DND-41 (cell line): Measurements from ENCODE around the gene AFAP1L1.
"Not testable (repeated sequence)": the region's sequence is repeated elsewhere in the genome, so short reads cannot be mapped to it uniquely, and the experiment has no call there.

Experiments used
- ATAC-seq: fragments of 200-7000 bp; cut with Tn5 transposase; 3 replicates; pipeline ENCODE4 v1.9.1; 2021; ENCODE audit warnings: low read depth; ENCODE audit not compliant: insufficient read depth
- DNase-seq: peaks from one replicate; pipeline ENCODE4 v3.0.0-alpha.2; 2020
- H2AFZ ChIP-seq: 2 replicates; pipeline ENCODE4 v1.6.0; 2012; ENCODE audit warnings: low read depth, low read length
- H3K27ac ChIP-seq: 2 replicates; pipeline ENCODE4 v1.5.1; 2012; ENCODE audit warnings: low read length, inconsistent platforms
- H3K27me3 ChIP-seq: fragments of 200-600 bp; sonication (generic); 2 replicates; pipeline ENCODE4 v1.6.0; 2012; ENCODE audit warnings: low read length, mild to moderate bottlenecking, inconsistent platforms; ENCODE audit not compliant: insufficient read depth, poor library complexity
- H3K36me3 ChIP-seq: 2 replicates; pipeline ENCODE4 v1.5.1; 2012; ENCODE audit warnings: low read length, inconsistent platforms; ENCODE audit not compliant: insufficient read depth
- H3K4me1 ChIP-seq: 2 replicates; pipeline ENCODE4 v1.5.1; 2012; ENCODE audit warnings: mild to moderate bottlenecking, low read length; ENCODE audit not compliant: insufficient read depth
- H3K4me2 ChIP-seq: 2 replicates; pipeline ENCODE4 v1.6.0; 2012; ENCODE audit warnings: mild to moderate bottlenecking, moderate library complexity, low read length, inconsistent platforms; ENCODE audit not compliant: insufficient read depth
- H3K4me3 ChIP-seq, 2 experiments: fragments of 200-600 bp in 1 of 2; shearing (Covaris generic) in 1 of 2; 2 replicates each; pipeline ENCODE4 v1.5.1; 2012 to 2016; ENCODE audit warnings: inconsistent platforms in 2 of 2, low read length in 2 of 2, mild to moderate bottlenecking in 2 of 2, low read depth in 1 of 2, moderate library complexity in 1 of 2
- H3K79me2 ChIP-seq: 2 replicates; pipeline ENCODE4 v1.6.0; 2012; ENCODE audit warnings: low read length, inconsistent platforms; ENCODE audit not compliant: insufficient read depth
- H3K9ac ChIP-seq: 2 replicates; pipeline ENCODE4 v1.6.0; 2012; ENCODE audit warnings: low read depth, mild to moderate bottlenecking, inconsistent platforms, low read length, moderate library complexity
- H3K9me3 ChIP-seq: 2 replicates; pipeline ENCODE4 v1.5.1; 2012; ENCODE audit warnings: low read length, moderate library complexity, mild to moderate bottlenecking, inconsistent platforms; ENCODE audit not compliant: insufficient read depth, severe bottlenecking
- H4K20me1 ChIP-seq: 2 replicates; pipeline ENCODE4 v1.6.0; 2012; ENCODE audit warnings: low read length; ENCODE audit not compliant: insufficient read depth
- EZH2 ChIP-seq: IDR thresholded peaks from 3 replicates; pipeline ENCODE4 v1.6.1; 2012; ENCODE audit warnings: borderline replicate concordance, low read depth, mild to moderate bottlenecking, moderate library complexity, low read length, inconsistent platforms; ENCODE audit not compliant: severe bottlenecking
- TF ChIP-seq, protein P1 (sequence below): IDR thresholded peaks from 2 replicates; pipeline ENCODE4 v1.5.1; 2012; ENCODE audit warnings: borderline replicate concordance, low read length, moderate library complexity, mild to moderate bottlenecking; ENCODE audit not compliant: poor library complexity, severe bottlenecking; ENCODE audit errors: extremely low read depth

AFAP1L1 gene

DNA sequence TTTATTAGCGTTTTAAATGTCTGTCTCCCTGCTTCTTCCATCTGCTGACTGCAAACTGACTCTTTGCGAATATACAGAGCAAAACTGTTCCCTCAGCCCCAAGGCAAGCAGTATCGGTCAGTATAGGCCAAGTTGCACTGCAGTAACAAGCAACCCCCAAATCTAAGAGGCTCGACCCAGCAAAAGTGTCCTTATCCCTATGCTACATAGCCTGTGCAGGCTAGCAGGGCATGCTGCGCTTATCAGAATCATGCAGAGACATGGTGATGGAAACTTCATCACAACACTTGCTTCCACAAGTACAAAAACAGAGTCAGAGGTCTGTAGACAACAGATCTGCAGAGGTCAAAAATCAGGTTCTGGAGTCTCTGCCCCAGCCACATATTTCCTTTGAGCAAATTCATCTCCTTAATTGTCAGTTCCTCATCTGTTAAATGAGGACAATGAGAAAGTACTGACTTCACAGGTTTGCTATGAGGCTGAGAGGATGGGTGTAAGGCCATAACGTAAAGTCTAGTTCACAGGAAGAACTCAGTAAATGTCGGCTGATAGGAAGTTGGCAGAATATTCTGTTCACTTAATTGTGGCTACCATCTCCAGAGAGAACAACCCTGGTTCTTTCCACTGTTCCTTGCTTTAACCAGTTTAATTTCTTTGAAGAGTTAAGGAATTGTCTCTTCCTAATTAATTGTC, 117.0 kb downstream of the AFAP1L1 start:
- H3K9ac ChIP-seq: no peak overlapping the region
- H4K20me1 ChIP-seq: no peaks in the 10 kb centered on the region
- no peak overlapping the region for H3K27ac ChIP-seq
- no peaks in the 10 kb centered on the region for H3K36me3 ChIP-seq
- no peak overlapping the region for H3K4me2 ChIP-seq
- no peak overlapping the region for H2AFZ ChIP-seq
- no peaks in the 10 kb centered on the region for H3K4me1 ChIP-seq
- ATAC-seq: no peak
- DNase-seq: no peak
- H3K27me3 ChIP-seq: peaks cover 13% of the 10 kb centered on the region
- no peak overlapping the region for H3K4me3 ChIP-seq
- TF ChIP-seq, protein P1, sequence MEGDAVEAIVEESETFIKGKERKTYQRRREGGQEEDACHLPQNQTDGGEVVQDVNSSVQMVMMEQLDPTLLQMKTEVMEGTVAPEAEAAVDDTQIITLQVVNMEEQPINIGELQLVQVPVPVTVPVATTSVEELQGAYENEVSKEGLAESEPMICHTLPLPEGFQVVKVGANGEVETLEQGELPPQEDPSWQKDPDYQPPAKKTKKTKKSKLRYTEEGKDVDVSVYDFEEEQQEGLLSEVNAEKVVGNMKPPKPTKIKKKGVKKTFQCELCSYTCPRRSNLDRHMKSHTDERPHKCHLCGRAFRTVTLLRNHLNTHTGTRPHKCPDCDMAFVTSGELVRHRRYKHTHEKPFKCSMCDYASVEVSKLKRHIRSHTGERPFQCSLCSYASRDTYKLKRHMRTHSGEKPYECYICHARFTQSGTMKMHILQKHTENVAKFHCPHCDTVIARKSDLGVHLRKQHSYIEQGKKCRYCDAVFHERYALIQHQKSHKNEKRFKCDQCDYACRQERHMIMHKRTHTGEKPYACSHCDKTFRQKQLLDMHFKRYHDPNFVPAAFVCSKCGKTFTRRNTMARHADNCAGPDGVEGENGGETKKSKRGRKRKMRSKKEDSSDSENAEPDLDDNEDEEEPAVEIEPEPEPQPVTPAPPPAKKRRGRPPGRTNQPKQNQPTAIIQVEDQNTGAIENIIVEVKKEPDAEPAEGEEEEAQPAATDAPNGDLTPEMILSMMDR: no peak
- TF ChIP-seq EZH2: no peak
- H3K79me2 ChIP-seq: no peaks in the 10 kb centered on the region
- H3K9me3 ChIP-seq: no peaks in the 10 kb centered on the region

DNA sequence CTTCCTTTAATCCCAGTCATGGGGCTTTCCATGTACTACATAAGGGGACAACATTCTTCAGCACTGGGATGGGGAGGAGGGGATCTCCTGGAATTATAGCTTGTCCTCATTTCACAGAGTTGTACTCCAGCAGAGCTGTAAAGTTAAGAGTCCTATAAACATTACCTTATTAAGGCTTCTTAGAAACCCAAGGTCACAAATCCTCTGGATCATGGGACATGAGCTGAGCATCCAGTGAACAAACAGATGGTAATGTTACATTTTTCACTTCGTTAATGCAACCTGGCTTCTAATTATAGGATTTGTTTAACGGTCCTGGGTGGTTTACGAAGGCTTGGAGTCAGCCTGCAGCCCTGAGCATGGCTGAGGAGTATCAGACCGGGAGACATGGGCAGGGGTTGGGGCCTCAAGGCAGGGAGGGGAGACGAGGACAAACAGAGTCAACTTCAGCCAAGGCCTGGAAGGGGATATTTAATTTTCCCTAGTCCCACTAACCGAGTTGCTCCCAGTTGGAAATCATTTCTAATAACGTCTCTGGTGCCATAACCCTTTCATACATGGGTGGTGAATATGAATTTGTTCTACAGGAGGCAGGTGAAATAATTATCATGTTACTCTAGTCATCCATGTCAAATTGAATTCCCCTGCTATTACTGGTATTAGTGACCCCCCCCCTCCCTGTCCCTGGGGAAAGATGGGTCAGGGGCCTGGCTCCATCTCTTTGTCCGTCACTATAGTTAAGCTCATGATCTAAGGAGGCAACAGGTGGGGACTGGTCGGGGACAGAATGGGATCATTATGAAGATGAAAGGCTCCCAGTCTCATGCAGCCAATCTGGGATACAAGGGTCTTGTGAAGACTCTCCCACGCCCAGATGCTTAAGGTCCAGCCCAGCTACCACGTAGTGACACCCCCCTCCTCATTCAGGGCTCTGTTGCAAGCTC, 118.2 kb downstream of the AFAP1L1 start:
- Histone ChIP-seq H2AFZ (no peak overlapping the region), H3K9me3 (no peaks in the 10 kb centered on the region), H3K9ac (no peak overlapping the region), H3K4me3 (no peak overlapping the region), H3K4me1 (no peaks in the 10 kb centered on the region), H3K27ac (no peak overlapping the region), H3K4me2 (no peak overlapping the region), H3K36me3 (no peaks in the 10 kb centered on the region), H3K27me3 (peaks cover 13% of the 10 kb centered on the region), H3K79me2 (no peaks in the 10 kb centered on the region), H4K20me1 (no peaks in the 10 kb centered on the region)
- no peak for DNase-seq
- no peak for ATAC-seq
- TF ChIP-seq EZH2: no peak
- TF ChIP-seq, protein P1: no peak

DNA sequence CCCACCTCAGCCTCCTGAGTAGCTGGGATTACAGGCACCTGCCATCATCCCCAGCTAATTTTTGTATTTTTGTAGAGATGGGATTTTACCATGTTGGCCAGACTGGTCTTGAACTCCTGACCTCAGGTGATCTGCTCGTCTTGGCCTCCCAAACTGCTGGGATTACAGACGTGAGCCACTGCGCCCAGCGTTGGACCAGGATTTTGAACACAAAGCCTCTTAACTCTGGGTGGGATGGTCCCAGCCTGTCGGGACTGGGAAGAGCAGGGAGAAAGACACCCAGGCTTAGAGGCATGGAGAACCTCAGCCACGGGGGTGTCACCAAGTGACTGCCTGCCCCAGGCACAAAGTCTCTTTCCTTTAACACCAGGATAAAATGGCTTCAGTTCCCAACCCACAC, 119.4 kb downstream of the AFAP1L1 start:
- DNase-seq, ATAC-seq: not testable (repeated sequence)

More for the DNA sequence above, 119.4 kb downstream of the AFAP1L1 start:
- not testable (repeated sequence) for H3K4me2 ChIP-seq, H3K4me3 ChIP-seq, H3K79me2 ChIP-seq, H2AFZ ChIP-seq, H3K9ac ChIP-seq, H3K27ac ChIP-seq, H3K36me3 ChIP-seq, H3K9me3 ChIP-seq, H3K4me1 ChIP-seq, H4K20me1 ChIP-seq
- peaks cover 13% of the 10 kb centered on the region for H3K27me3 ChIP-seq
